ENCODE results near the gene KANSL2. TPM values are rescaled to one million over a fixed set of nuclear protein-coding genes. Genes with fewer than 3 reads are reported as not detected.

KANSL2 gene
- total and polyA plus RNA-seq, 2 of the 4 experiments (the other 2 are of a cell fraction): 25.2 to 47.5 TPM

GRCh38 chr12:48627556-48627955, 54.5 kb downstream of the KANSL2 start:
- Histone ChIP-seq H3K27me3 (ENCODE audit: control insufficient read depth, insufficient read depth, low read length) (peaks cover 18% of the 10 kb centered on the region), H4K5ac (ENCODE audit: low read depth, low read length) (no peak overlapping the region), H2AFZ (replicated peaks; ENCODE audit: low read length, poor library complexity) (no peak overlapping the region), H2BK15ac (ENCODE audit: low read depth, low read length) (no peak overlapping the region), H2BK5ac (ENCODE audit: low read depth, low read length, poor library complexity, severe bottlenecking) (no peak overlapping the region), H3K4me3 (ENCODE audit: insufficient read depth, low read depth, low read length) (no peak overlapping the region), H3K79me1 (ENCODE audit: low read depth in 1 of 2, low read length in 2 of 2) (no peaks in the 10 kb centered on the region), H4K8ac (ENCODE audit: low read depth in 2 of 2, low read length in 2 of 2) (no peak overlapping the region), H2AK5ac (ENCODE audit: low read depth, low read length) (no peak overlapping the region), H3K9me1 (ENCODE audit: insufficient read depth, low read length) (no peaks in the 10 kb centered on the region), H3K56ac (ENCODE audit: extremely low read depth, insufficient read depth, low read length) (no peak overlapping the region), H3K9me3 (ENCODE audit: control insufficient read depth, insufficient read depth, low read length) (no peaks in the 10 kb centered on the region), H3K4me1 (ENCODE audit: control insufficient read depth, insufficient read depth, low read length) (no peaks in the 10 kb centered on the region), H4K91ac (ENCODE audit: insufficient read depth, low read depth, low read length) (no peak overlapping the region), H2BK120ac (ENCODE audit: low read depth, low read length) (no peak overlapping the region), H3K14ac (replicated peaks; ENCODE audit: low read depth, low read length) (no peak overlapping the region), H3K36me3 (ENCODE audit: control insufficient read depth, insufficient read depth, low read length) (no peaks in the 10 kb centered on the region), H2AK9ac (replicated peaks; ENCODE audit: low read depth, low read length, poor library complexity) (no peak overlapping the region), H3K18ac (ENCODE audit: low read depth, low read length) (no peak overlapping the region), H4K20me1 (ENCODE audit: insufficient read depth, low read length) (no peaks in the 10 kb centered on the region), H2BK20ac (ENCODE audit: low read depth, low read length) (no peak overlapping the region), H3K9ac (ENCODE audit: low read depth, low read length) (no peak overlapping the region), H3K4me2 (ENCODE audit: low read depth, low read length) (no peak overlapping the region), H3K27ac (ENCODE audit: insufficient read depth, low read length) (no peak overlapping the region), H3K4ac (ENCODE audit: low read depth, low read length) (no peak overlapping the region), H3K23ac (ENCODE audit: low read depth, low read length) (no peak overlapping the region)
- no peak for ATAC-seq (ENCODE audit: low read depth)
- in situ Hi-C loops (cut with MboI; ENCODE audit: low sequenced_read_pairs): no loop called here
- no TSS peak for BruUV-seq (replicated peaks)
- intact Hi-C loops (cut with micrococcal nuclease): no loop called here
- ChIA-PET POLR2A (ENCODE audit: unreplicated experiment) (no interaction called here), CTCF (no interaction called here)
- WGBS, 2 experiments (ENCODE audit: extremely low coverage in 2 of 2, insufficient read length in 1 of 2): no CpG with 5 or more reads among the region's 4 CpGs
- dilution Hi-C loops (cut with HindIII; ENCODE audit: low sequenced_read_pairs, unreplicated experiment): no loop called here
- DNase-seq: no peak
- TF ChIP-seq RFX5 (IDR thresholded peaks at IDR 0.05; ENCODE audit: low read depth, low read length) (no peak), MXI1 (IDR thresholded peaks at IDR 0.05; ENCODE audit: borderline replicate concordance, low read depth, low read length) (no peak), RAD21 (IDR thresholded peaks at IDR 0.05; ENCODE audit: low read length) (no peak), CHD1 (IDR thresholded peaks at IDR 0.05; ENCODE audit: low read depth, low read length) (no peak), ELK1 (IDR thresholded peaks at IDR 0.05; ENCODE audit: borderline replicate concordance, low read depth, low read length) (no peak), POLR2A (IDR thresholded peaks at IDR 0.05; ENCODE audit: low read depth, low read length) (no peak), BHLHE40 (IDR thresholded peaks at IDR 0.05; ENCODE audit: low read depth, low read length) (no peak)

Data from IMR-90 (cell line).